Central memory CD8-positive, alpha-beta T cell (primary cell): ENCODE data around the gene DPP4.
A peak's percentile ranks its signal among the peaks of the same experiment; 100 is the strongest.

Source experiments
- ATAC-seq: fragments of 150-1000 bp; cut with Tn5 transposase; replicated peaks from 2 replicates; pipeline ENCODE4 v1.10.0; 2022; ENCODE audit warnings: mild to moderate bottlenecking, moderate FRiP score, moderate number of reproducible peaks; ENCODE audit not compliant: poor library complexity, severe bottlenecking; ENCODE audit errors: extremely low read depth
- DNase-seq, 2 donors: peaks; one replicate each; pipeline ENCODE4 v3.0.0; 2021; ENCODE audit warnings: low spot score in 2 of 2
- H3K27ac Mint-ChIP-seq: one replicate; pipeline ENCODE4 v1.8.0; 2022; ENCODE audit warnings: low read depth, mild to moderate bottlenecking, moderate library complexity, mixed read lengths
- H3K27me3 Mint-ChIP-seq: one replicate; pipeline ENCODE4 v1.8.0; 2022; ENCODE audit warnings: mixed read lengths
- H3K36me3 Mint-ChIP-seq: one replicate; pipeline ENCODE4 v1.8.0; 2022; ENCODE audit warnings: mild to moderate bottlenecking, moderate library complexity, mixed read lengths; ENCODE audit not compliant: insufficient read depth
- H3K4me1 Mint-ChIP-seq: one replicate; pipeline ENCODE4 v1.8.0; 2022; ENCODE audit warnings: mixed read lengths
- H3K4me3 Mint-ChIP-seq: one replicate; pipeline ENCODE4 v1.8.0; 2022; ENCODE audit warnings: mild to moderate bottlenecking, moderate library complexity, mixed read lengths
- H3K9me3 Mint-ChIP-seq: one replicate; pipeline ENCODE4 v1.8.0; 2022; ENCODE audit warnings: mixed read lengths

DPP4 gene

GRCh38 chr2:162017233-162017632 lies 56.8 kb downstream of the DPP4 start:
- no peaks in the 10 kb centered on the region for H3K27me3 Mint-ChIP-seq
- H3K27ac Mint-ChIP-seq, result no peak overlapping the region
- peaks cover 2% of the 10 kb centered on the region for H3K36me3 Mint-ChIP-seq
- ATAC-seq, result no peak
- H3K4me1 Mint-ChIP-seq, result peaks cover 22% of the 10 kb centered on the region
- H3K9me3 Mint-ChIP-seq, result no peaks in the 10 kb centered on the region
- H3K4me3 Mint-ChIP-seq, result no peak overlapping the region
- no peak for DNase-seq

DNA sequence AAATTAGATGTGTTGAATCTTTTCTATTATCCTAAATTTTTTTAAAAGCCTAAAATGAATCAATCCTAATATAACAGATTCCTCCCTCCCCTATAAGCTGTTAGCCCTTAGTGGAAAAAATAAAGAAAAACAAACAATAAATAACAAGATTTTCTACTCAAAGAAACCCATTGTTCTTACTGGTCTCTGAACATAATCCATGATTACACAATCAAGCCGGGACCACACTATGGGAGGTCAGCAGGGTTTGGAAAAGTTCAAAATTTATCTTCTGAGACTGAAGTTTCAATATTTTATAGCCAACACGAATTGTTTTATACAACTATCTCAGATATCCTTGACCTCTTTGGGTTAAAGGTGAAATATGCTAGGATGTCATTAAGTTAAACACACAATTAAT lies 57.9 kb downstream of the DPP4 start:
- H3K27me3 Mint-ChIP-seq, result no peaks in the 10 kb centered on the region

DNA sequence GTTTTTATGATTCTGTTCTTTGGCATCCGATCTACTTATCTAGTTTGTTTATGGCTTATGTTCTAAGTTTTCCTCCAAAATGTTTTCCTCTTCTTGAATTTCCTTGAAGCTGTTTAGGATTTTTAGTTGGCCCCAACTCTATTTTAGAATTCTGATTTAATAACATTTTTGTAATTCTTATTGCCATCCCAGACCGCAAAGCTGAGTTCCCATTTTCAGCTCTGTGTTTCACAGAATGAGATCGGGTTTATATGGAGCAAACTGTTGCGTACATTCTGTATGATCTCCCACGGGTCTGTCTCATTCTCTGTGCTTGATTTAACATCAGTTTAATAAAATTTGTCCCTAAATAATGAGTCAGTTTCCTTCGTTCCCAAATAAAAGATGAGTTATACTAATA lies 59.3 kb downstream of the DPP4 start:
- Mint-ChIP-seq H3K27ac (peak overlapping the region; percentile 22), H3K27me3 (no peaks in the 10 kb centered on the region), H3K4me1 (peaks cover 30% of the 10 kb centered on the region), H3K4me3 (no peak overlapping the region), H3K36me3 (peaks cover 1% of the 10 kb centered on the region), H3K9me3 (no peaks in the 10 kb centered on the region)
- DNase-seq (no peak), ATAC-seq (no peak)

More for the DNA sequence above, 57.9 kb downstream of the DPP4 start:
- Mint-ChIP-seq H3K27ac (no peak overlapping the region), H3K36me3 (peaks cover 2% of the 10 kb centered on the region), H3K9me3 (no peaks in the 10 kb centered on the region), H3K4me3 (no peak overlapping the region), H3K4me1 (peaks cover 30% of the 10 kb centered on the region)
- DNase-seq (no peak), ATAC-seq (no peak)

DNA sequence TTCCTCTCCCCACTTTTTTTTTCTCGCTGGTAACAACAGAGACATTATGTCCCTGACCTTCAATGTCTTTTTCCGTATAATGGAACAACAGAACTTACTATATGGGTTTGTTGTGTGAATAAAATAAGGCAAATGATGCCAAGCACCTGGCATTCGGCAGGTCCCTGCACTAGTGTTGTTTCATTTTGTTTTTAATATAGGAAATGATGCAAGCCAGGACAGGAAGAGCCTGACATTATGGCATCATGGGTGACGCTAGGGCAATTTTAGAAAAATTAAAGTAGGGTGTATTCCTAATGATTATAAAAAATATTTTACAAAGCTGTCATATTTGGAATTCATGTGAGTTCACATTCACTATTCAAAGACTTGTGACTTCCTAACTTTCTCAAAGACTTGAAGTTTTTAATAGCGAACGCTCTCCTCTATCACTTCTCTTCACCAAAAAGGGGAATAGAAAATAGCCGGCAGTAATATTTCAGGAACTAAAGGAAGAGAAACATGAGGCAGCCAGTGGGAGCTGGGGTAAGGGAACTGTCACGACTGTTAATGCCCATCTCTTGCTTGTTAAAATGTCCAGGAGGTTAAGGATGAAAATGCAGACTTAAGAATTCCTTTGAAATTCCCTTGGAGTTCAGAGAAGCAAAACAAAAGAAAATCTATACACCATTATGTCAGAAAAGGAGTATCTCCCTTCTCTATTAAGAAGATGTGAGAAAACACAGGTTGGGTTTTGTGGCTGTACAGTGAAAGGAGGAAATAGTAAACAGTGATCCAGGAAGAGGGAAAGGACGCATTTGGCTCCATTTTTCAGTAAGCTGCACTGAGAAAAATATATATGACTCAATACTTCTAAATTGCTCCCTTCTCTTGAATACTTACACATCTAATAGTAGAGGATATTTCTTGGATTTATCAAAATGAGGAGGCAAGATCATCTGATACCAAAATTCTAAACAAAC lies 60.2 kb downstream of the DPP4 start:
- H3K27ac Mint-ChIP-seq, result peak overlapping the region; percentile 72
- no peak for ATAC-seq
- H3K27me3 Mint-ChIP-seq, result no peaks in the 10 kb centered on the region
- no peak for DNase-seq
- peaks cover 2% of the 10 kb centered on the region for H3K36me3 Mint-ChIP-seq
- no peak overlapping the region for H3K4me3 Mint-ChIP-seq
- peaks cover 30% of the 10 kb centered on the region for H3K4me1 Mint-ChIP-seq
- H3K9me3 Mint-ChIP-seq, result no peaks in the 10 kb centered on the region

- H3K36me3 Mint-ChIP-seq, result peaks cover 2% of the 10 kb centered on the region
- peaks cover 30% of the 10 kb centered on the region for H3K4me1 Mint-ChIP-seq
- H3K27ac Mint-ChIP-seq, result peak overlapping the region; percentile 72
- ATAC-seq, result no peak
- peak overlapping the region; percentile 3 for H3K4me3 Mint-ChIP-seq
- DNase-seq, result no peak
- no peaks in the 10 kb centered on the region for H3K27me3 Mint-ChIP-seq
- H3K9me3 Mint-ChIP-seq, result no peaks in the 10 kb centered on the region
Observed at GRCh38 chr2:162012565-162013058, 61.4 kb downstream of the DPP4 start.

GRCh38 chr2:162011706-162012564 lies 62.1 kb downstream of the DPP4 start:
- peaks cover 30% of the 10 kb centered on the region for H3K4me1 Mint-ChIP-seq
- H3K9me3 Mint-ChIP-seq, result no peaks in the 10 kb centered on the region
- H3K27me3 Mint-ChIP-seq, result no peaks in the 10 kb centered on the region
- peak overlapping the region; percentile 72 for H3K27ac Mint-ChIP-seq
- DNase-seq, result peak in 1 of 2 donors; percentile 30
- ATAC-seq, result peak; percentile 96
- peaks cover 2% of the 10 kb centered on the region for H3K36me3 Mint-ChIP-seq
- peak overlapping the region; percentile 3 for H3K4me3 Mint-ChIP-seq

GRCh38 chr2:162009543-162009942 lies 64.5 kb downstream of the DPP4 start:
- H3K27me3 Mint-ChIP-seq, result no peaks in the 10 kb centered on the region
- peaks cover 2% of the 10 kb centered on the region for H3K36me3 Mint-ChIP-seq
- H3K4me1 Mint-ChIP-seq, result peaks cover 25% of the 10 kb centered on the region
- no peak overlapping the region for H3K27ac Mint-ChIP-seq
- H3K4me3 Mint-ChIP-seq, result no peak overlapping the region
- H3K9me3 Mint-ChIP-seq, result no peaks in the 10 kb centered on the region
- DNase-seq (no peak), ATAC-seq (no peak)

DNA sequence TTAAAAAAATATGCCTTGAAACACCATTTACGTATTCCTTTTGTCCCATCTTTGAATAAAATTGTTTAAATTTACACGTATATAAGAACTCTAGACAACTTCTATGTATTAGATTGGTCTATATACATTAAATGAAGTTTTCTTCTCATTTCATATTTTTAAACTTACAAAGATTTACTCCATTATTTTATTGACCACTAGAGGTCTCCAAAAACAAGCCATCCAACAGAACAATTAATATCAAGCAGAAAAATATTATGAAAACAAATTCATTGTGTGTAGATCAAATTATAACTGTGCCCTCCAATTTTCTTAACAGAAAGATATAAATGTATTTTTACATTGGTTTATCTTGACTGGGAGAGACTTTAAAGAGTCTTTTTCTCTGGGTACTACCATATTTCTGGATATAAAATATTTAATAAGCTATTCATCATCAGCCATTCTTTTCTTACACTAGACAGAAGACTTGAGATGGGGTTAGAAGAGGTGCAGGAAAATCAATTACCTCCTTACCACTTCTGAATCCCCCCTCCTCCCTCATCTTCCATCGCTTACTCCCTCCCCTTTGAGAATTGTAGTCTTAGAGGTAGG lies 66.5 kb downstream of the DPP4 start:
- H3K27ac Mint-ChIP-seq, result no peak overlapping the region
- ATAC-seq (no peak), DNase-seq (no peak)
- no peaks in the 10 kb centered on the region for H3K27me3 Mint-ChIP-seq
- H3K36me3 Mint-ChIP-seq, result peaks cover 2% of the 10 kb centered on the region
- H3K9me3 Mint-ChIP-seq, result no peaks in the 10 kb centered on the region
- H3K4me3 Mint-ChIP-seq, result no peak overlapping the region
- peaks cover 12% of the 10 kb centered on the region for H3K4me1 Mint-ChIP-seq

- Mint-ChIP-seq H3K4me1 (peaks cover under 1% of the 10 kb centered on the region), H3K4me3 (no peak overlapping the region), H3K9me3 (no peaks in the 10 kb centered on the region), H3K36me3 (peaks cover 2% of the 10 kb centered on the region), H3K27ac (no peak overlapping the region), H3K27me3 (no peaks in the 10 kb centered on the region)
- no peak for ATAC-seq
- DNase-seq, result no peak
Observed at GRCh38 chr2:162006337-162006736, 67.7 kb downstream of the DPP4 start.

- ATAC-seq (no peak), DNase-seq (no peak)
- no peaks in the 10 kb centered on the region for H3K27me3 Mint-ChIP-seq
- H3K4me3 Mint-ChIP-seq, result no peak overlapping the region
- no peaks in the 10 kb centered on the region for H3K9me3 Mint-ChIP-seq
- peaks cover 1% of the 10 kb centered on the region for H3K36me3 Mint-ChIP-seq
- H3K4me1 Mint-ChIP-seq, result no peaks in the 10 kb centered on the region
- H3K27ac Mint-ChIP-seq, result no peak overlapping the region
Observed at GRCh38 chr2:162004031-162004430, 70.0 kb downstream of the DPP4 start.

DNA sequence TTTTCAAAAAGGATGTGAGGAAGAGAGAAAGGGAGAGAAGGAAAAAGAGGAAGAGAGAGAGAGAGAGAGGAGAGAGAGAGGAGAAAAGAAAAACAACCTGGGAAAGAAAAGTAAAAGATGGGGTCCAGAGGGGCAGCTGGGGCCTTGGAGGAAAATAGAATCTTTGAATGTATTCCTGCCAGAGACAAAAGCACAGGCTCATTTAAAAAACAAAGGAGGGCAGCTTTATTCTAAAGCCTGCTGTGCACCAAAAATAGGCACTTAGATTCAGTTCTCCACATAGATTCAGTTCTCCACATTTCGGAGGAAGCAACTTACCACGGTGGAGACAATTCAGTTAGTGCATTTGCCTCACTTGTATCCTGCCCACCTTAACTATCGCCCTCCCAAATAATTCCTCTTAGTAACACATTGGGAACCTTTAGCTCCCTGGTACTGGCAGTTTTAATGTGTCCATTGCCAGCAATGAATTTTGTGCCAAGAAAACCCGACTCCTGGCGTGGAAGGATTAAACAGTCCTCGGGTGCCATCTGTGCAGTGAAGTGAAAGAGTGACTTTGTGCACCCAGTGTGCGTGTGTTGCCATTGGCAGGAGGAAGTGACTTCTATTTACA lies 71.3 kb downstream of the DPP4 start:
- no peak overlapping the region for H3K27ac Mint-ChIP-seq

GRCh38 chr2:162000431-162000830 lies 73.6 kb downstream of the DPP4 start:
- Mint-ChIP-seq H3K27me3 (no peaks in the 10 kb centered on the region), H3K27ac (no peak overlapping the region), H3K4me3 (no peak overlapping the region), H3K36me3 (peaks cover 1% of the 10 kb centered on the region), H3K4me1 (peaks cover 16% of the 10 kb centered on the region), H3K9me3 (no peaks in the 10 kb centered on the region)
- DNase-seq (no peak), ATAC-seq (no peak)

More for the DNA sequence above, 71.3 kb downstream of the DPP4 start:
- Mint-ChIP-seq H3K27me3 (no peaks in the 10 kb centered on the region), H3K4me3 (no peak overlapping the region), H3K9me3 (no peaks in the 10 kb centered on the region), H3K36me3 (peaks cover 1% of the 10 kb centered on the region), H3K4me1 (peaks cover 7% of the 10 kb centered on the region)
- ATAC-seq (no peak), DNase-seq (no peak)
